ENCODE results near the gene SYTL3. TPM values are rescaled to one million over a fixed set of nuclear protein-coding genes. Genes with fewer than 3 reads are reported as not detected.

The SYTL3 gene
- total RNA-seq, 4 donors from 2014 or later, result 2.8 to 5.1 (median 3.4) TPM

DNA sequence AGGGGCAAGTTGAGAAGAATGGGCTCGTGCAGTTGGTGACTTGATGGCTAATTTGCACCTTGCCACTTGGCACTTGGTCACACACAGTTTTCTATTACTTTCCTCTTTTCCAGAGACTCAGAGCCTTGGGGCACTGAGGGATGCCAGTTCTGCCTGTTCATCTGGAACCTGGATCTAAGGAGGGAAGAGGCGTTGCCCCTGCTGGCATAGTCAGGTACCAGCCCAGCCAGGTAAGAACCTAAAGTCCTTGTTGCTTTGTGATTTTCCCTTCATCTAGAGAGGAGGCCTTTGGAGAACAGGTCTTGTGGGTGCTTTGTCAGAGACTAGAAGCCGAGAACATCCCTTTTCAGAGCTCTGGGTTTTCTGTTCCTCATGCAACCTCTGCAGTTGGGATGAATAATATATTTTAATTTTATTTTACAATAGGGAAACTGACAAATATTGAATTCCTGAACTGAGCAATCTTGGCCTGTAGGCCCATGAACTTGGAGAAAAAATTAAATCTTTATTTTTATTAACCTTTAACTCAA is 11.4 kb downstream of the SYTL3 start:
- Histone ChIP-seq H3K27ac (peak overlapping the region; percentile 84), H3K4me1 (peaks cover 44% of the 10 kb centered on the region), H3K4me3 (no peak overlapping the region), H3K27me3 (no peaks in the 10 kb centered on the region), H3K9me3 (no peaks in the 10 kb centered on the region), H3K36me3 (no peaks in the 10 kb centered on the region)
- TF ChIP-seq, protein P1, sequence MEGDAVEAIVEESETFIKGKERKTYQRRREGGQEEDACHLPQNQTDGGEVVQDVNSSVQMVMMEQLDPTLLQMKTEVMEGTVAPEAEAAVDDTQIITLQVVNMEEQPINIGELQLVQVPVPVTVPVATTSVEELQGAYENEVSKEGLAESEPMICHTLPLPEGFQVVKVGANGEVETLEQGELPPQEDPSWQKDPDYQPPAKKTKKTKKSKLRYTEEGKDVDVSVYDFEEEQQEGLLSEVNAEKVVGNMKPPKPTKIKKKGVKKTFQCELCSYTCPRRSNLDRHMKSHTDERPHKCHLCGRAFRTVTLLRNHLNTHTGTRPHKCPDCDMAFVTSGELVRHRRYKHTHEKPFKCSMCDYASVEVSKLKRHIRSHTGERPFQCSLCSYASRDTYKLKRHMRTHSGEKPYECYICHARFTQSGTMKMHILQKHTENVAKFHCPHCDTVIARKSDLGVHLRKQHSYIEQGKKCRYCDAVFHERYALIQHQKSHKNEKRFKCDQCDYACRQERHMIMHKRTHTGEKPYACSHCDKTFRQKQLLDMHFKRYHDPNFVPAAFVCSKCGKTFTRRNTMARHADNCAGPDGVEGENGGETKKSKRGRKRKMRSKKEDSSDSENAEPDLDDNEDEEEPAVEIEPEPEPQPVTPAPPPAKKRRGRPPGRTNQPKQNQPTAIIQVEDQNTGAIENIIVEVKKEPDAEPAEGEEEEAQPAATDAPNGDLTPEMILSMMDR (IDR thresholded peaks at IDR 0.05), result peak in 1 of 2 donors; percentile 10
- TF ChIP-seq EP300 (IDR thresholded peaks at IDR 0.05) (no peak), POLR2AphosphoS5 (IDR thresholded peaks at IDR 0.05) (no peak)
- WGBS, result 44% methylated on average over 3 of the region's 3 CpGs
- DNase-seq (ENCODE audit: low spot score in 2 of 2), result no peak

DNA sequence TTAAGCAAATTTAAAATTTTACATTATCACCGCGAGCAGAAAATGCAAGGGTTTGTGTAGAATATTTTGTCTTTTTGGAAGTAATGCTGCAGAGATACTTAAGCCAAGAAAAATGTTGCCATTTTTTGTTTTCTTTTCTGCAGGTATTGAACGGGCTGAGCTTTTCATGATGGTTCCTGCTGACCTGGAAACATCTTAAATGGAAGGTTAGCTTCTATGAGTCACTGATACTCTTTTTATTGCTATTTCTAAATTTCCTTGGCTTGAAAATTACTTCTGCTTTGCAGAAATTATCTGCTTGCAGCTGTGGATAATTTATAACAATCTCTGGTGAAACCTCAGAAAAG is 12.7 kb downstream of the SYTL3 start:
- 50% methylated on average over 3 of the region's 3 CpGs for WGBS

DNA sequence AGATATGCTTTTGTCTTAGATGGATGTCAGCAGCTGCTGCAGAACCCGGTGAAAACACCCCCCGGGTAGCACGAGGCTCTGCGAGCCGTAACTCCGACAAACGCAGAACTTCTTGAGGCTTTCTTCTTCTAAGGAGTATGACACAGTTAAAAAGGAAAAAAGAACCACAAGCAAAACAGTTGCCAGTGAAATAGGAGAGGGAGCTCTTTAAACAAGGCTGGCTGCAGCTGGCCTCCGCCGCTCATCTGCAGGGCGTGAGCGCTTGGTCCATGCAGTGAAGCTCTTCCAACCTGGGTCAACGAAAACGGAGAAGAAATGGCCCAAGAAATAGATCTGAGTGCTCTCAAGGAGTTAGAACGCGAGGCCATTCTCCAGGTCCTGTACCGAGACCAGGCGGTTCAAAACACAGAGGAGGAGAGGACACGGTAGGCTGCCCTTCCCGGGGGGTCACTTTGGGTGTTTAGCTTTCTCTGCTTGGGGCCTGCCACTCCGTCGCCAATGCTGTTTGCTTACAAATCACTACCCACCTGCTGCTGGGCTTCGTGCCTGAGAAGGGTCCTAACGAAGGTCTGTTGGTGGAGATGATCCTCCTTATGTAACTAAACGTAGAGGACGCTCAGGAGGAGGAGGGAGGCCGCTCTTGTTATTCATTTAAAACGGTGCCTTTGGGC is 13.2 kb downstream of the SYTL3 start:
- DNase-seq (ENCODE audit: low spot score in 2 of 2), result no peak
- WGBS, result 18% methylated on average over 27 of the region's 27 CpGs
- H3K36me3 ChIP-seq, result no peaks in the 10 kb centered on the region
- peaks cover 46% of the 10 kb centered on the region for H3K4me1 ChIP-seq
- no peaks in the 10 kb centered on the region for H3K9me3 ChIP-seq
- TF ChIP-seq EP300 (IDR thresholded peaks at IDR 0.05), result no peak
- TF ChIP-seq, protein P1 (IDR thresholded peaks at IDR 0.05), result no peak
- no peak for TF ChIP-seq POLR2AphosphoS5 (IDR thresholded peaks at IDR 0.05)
- no peak for TF ChIP-seq POLR2A (IDR thresholded peaks at IDR 0.05)
- peak overlapping the region; percentile 84 for H3K27ac ChIP-seq
- no peaks in the 10 kb centered on the region for H3K27me3 ChIP-seq
- H3K4me3 ChIP-seq, result peak overlapping the region; percentile 33

More for the DNA sequence above, 12.7 kb downstream of the SYTL3 start:
- peak overlapping the region; percentile 84 for H3K27ac ChIP-seq
- H3K4me3 ChIP-seq, result peak overlapping the region; percentile 33
- H3K4me1 ChIP-seq, result peaks cover 44% of the 10 kb centered on the region
- no peaks in the 10 kb centered on the region for H3K36me3 ChIP-seq
- DNase-seq (ENCODE audit: low spot score in 2 of 2), result no peak
- TF ChIP-seq, protein P1 (IDR thresholded peaks at IDR 0.05), result no peak
- TF ChIP-seq EP300 (IDR thresholded peaks at IDR 0.05) (no peak), POLR2AphosphoS5 (IDR thresholded peaks at IDR 0.05) (no peak), POLR2A (IDR thresholded peaks at IDR 0.05) (no peak)
- H3K9me3 ChIP-seq, result no peaks in the 10 kb centered on the region
- H3K27me3 ChIP-seq, result no peaks in the 10 kb centered on the region

DNA sequence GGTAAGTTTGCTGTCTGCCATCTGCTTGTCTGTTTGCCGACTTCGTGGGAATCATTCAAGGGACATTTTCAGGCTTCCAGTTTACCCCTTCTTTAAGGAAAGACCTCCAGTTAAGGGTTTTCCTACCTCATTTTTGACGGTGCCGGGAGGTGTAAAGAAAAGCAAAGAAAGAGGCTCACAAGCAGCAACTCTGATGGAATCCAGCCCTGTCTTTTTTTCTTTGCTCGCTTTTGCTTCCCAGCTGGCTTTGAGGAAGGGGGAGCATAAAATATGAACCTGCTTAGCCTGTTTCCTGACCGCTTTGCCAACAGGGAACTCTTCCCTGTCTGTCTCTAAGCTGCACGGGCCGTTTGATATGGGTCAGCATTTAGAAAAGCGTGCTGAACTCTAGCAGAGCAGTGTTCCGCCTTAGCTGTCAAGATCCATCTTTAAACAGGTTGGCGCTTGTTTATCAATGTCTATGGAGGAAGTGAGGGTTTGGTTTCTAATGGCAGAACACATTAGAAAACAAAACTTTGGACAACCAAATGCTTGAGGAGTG is 13.8 kb downstream of the SYTL3 start:
- Histone ChIP-seq H3K36me3 (no peaks in the 10 kb centered on the region), H3K4me3 (peak overlapping the region; percentile 33), H3K9me3 (no peaks in the 10 kb centered on the region), H3K4me1 (peaks cover 50% of the 10 kb centered on the region), H3K27me3 (no peaks in the 10 kb centered on the region), H3K27ac (peak overlapping the region; percentile 84)
- WGBS, result 32% methylated on average over 11 of the region's 11 CpGs
- TF ChIP-seq POLR2A (IDR thresholded peaks at IDR 0.05), result no peak
- TF ChIP-seq EP300 (IDR thresholded peaks at IDR 0.05), result no peak
- no peak for TF ChIP-seq POLR2AphosphoS5 (IDR thresholded peaks at IDR 0.05)
- TF ChIP-seq, protein P1 (IDR thresholded peaks at IDR 0.05), result no peak
- no peak for DNase-seq (ENCODE audit: low spot score in 2 of 2)

DNA sequence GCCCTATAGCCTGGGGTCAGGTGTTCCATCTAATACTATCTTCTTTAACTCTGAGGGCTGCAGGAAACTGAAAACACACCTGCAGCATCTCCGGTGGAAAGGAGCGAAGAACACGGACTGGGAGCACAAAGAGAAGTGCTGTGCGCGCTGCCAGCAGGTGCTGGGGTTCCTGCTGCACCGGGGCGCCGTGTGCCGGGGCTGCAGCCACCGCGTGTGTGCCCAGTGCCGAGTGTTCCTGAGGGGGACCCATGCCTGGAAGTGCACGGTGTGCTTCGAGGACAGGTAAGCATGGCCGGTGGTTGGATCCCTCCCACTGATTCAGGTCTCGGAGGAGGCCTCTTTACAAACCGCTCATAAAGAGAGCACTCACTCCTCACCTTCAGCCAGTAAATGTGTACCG is 15.5 kb downstream of the SYTL3 start:
- peaks cover 58% of the 10 kb centered on the region for H3K4me1 ChIP-seq
- WGBS, result 95% methylated on average over 18 of the region's 18 CpGs
- peak overlapping the region; percentile 84 for H3K27ac ChIP-seq
- no peaks in the 10 kb centered on the region for H3K27me3 ChIP-seq
- no peak for DNase-seq (ENCODE audit: low spot score in 2 of 2)
- no peaks in the 10 kb centered on the region for H3K36me3 ChIP-seq
- TF ChIP-seq, protein P1 (IDR thresholded peaks at IDR 0.05), result no peak
- no peak for TF ChIP-seq POLR2A (IDR thresholded peaks at IDR 0.05)
- TF ChIP-seq POLR2AphosphoS5 (IDR thresholded peaks at IDR 0.05), result no peak
- no peak for TF ChIP-seq EP300 (IDR thresholded peaks at IDR 0.05)
- H3K4me3 ChIP-seq, result no peak overlapping the region
- H3K9me3 ChIP-seq, result no peaks in the 10 kb centered on the region

Measured in suprapubic skin (tissue), 4 donors.